IMR-90 (cell line): ENCODE results near the gene TTC21A.

Experiments used
- FOS ChIP-seq: fragments of 150-350 bp; IDR thresholded peaks from 2 replicates; pipeline ENCODE4 v1.6.1; 2016; ENCODE audit warnings: low read depth, low read length
- MXI1 ChIP-seq: IDR thresholded peaks from 2 replicates; pipeline ENCODE4 v1.6.1; 2012; ENCODE audit warnings: low read depth, mild to moderate bottlenecking, low read length, moderate library complexity, borderline replicate concordance
- POLR2A ChIP-seq: IDR thresholded peaks from 2 replicates; pipeline ENCODE4 v1.6.1; 2012; ENCODE audit warnings: mild to moderate bottlenecking, low read depth, low read length
- TF ChIP-seq, protein P1 (sequence below): conservative IDR thresholded peaks from 2 replicates; pipeline ENCODE4 v1.5.1; 2012; ENCODE audit warnings: mild to moderate bottlenecking, low read depth, low read length, improper control_type of control experiment
- TF ChIP-seq, protein P2 (sequence below): fragments of 150-350 bp; IDR thresholded peaks from 2 replicates; pipeline ENCODE4 v1.6.1; 2017; ENCODE audit warnings: mild to moderate bottlenecking, antibody characterized with exemption, low read length, low read depth

DNA sequence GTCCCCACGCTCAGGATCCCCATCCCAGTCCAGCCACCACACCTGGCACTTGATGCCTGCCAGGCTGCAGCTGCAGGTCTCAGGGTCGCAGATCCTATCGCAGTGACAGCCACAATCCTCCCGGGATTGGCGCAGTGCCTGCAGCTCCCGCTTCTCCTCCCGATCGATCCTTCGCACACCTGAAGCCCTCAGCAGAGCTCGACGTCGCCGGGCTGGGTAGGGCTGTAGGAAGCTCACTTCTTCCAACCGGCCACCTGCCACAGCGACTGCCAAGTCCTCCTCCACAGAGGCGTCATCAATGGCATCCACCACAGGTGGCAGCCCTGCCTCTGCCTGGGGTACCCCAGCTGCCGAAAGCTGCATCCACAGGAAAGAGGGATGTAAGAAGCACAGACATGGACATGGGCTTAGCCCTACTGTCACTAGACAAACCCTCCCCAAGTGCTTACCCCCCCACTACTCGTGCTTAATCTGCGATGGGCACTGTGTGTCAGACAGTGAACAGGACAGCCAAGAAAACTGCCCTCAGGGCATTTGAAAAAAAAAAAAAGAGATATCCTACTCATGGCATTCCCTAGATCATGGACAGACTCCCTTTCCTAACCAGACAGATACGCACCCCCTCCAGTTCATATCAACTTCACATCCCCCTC, 36.7 kb downstream of the TTC21A start:
- TF ChIP-seq, protein P1, sequence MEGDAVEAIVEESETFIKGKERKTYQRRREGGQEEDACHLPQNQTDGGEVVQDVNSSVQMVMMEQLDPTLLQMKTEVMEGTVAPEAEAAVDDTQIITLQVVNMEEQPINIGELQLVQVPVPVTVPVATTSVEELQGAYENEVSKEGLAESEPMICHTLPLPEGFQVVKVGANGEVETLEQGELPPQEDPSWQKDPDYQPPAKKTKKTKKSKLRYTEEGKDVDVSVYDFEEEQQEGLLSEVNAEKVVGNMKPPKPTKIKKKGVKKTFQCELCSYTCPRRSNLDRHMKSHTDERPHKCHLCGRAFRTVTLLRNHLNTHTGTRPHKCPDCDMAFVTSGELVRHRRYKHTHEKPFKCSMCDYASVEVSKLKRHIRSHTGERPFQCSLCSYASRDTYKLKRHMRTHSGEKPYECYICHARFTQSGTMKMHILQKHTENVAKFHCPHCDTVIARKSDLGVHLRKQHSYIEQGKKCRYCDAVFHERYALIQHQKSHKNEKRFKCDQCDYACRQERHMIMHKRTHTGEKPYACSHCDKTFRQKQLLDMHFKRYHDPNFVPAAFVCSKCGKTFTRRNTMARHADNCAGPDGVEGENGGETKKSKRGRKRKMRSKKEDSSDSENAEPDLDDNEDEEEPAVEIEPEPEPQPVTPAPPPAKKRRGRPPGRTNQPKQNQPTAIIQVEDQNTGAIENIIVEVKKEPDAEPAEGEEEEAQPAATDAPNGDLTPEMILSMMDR = no peak
- no peak for TF ChIP-seq MXI1
- TF ChIP-seq FOS = no peak
- TF ChIP-seq, protein P2, sequence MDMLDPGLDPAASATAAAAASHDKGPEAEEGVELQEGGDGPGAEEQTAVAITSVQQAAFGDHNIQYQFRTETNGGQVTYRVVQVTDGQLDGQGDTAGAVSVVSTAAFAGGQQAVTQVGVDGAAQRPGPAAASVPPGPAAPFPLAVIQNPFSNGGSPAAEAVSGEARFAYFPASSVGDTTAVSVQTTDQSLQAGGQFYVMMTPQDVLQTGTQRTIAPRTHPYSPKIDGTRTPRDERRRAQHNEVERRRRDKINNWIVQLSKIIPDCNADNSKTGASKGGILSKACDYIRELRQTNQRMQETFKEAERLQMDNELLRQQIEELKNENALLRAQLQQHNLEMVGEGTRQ = no peak
- no peak for TF ChIP-seq POLR2A
